AML-193 (cell line): ENCODE data around the gene SPSB4.
A peak's percentile ranks its signal among the peaks of the same experiment; 100 is the strongest.
"Not testable (repeated sequence)": the region's sequence is repeated elsewhere in the genome, so short reads cannot be mapped to it uniquely, and the experiment has no call there.

Experiments used
- DNase-seq, 2 experiments: peaks; one replicate each; lab custom pipeline; 2025; lab: John Stamatoyannopoulos, UW

Gene SPSB4

GRCh38 chr3:141050576-141051442 lies at the start of gene SPSB4:
Gene SPSB4 (plus strand): TSS chr3:141051347. CDS start chr3:141066105, 14,758 bp downstream.
- peak in 1 of 2 experiments; percentile 3 for DNase-seq

- no peak for DNase-seq
Observed at GRCh38 chr3:141006344-141006743, 44.8 kb upstream of the SPSB4 start.

GRCh38 chr3:141009496-141009895 lies 41.7 kb upstream of the SPSB4 start:
- no peak for DNase-seq

GRCh38 chr3:141011232-141011996 lies 39.7 kb upstream of the SPSB4 start:
- peak; percentile 62 to 76 for DNase-seq

DNA sequence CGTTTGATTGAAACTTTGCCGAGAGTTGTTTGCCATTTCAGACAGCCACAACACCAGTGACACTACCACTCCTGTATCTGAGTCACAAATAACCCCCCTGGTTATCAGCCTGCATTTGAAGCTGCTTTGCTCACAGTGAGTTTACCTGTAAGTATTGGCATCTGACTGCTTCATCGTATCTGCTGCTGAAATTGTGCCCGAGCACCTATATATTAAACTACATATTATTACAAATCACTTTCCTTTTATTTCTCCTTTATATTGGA lies 39.2 kb upstream of the SPSB4 start:
- no peak for DNase-seq

GRCh38 chr3:141012571-141012970 lies 38.6 kb upstream of the SPSB4 start:
- no peak for DNase-seq

- no peak for DNase-seq
Observed at GRCh38 chr3:141015481-141015880, 35.7 kb upstream of the SPSB4 start.

GRCh38 chr3:141017366-141018322 lies 33.5 kb upstream of the SPSB4 start:
- not testable (repeated sequence) for DNase-seq

DNA sequence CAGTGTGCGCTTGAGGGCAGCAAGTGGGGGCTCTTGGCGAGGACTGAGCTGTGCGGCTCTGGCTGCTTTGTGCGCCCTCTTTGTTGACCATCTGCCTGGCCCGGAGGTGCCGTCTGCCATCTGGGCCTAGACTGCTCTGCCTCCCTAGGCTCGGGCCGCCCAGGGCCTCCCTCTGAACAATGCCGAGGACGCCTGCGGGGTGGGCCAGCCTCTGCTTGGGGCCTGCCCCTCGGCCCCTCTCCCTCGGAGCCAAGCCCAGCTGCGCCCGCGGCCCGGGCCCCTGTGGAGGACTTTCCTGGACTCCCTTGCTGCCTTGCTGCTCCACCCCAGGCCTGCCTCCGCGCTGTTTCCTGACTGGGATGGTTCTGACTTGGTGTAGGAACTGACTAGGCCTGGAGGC lies 31.9 kb upstream of the SPSB4 start:
- DNase-seq: no peak

- no peak for DNase-seq
Observed at GRCh38 chr3:141020143-141020830, 30.9 kb upstream of the SPSB4 start.

DNA sequence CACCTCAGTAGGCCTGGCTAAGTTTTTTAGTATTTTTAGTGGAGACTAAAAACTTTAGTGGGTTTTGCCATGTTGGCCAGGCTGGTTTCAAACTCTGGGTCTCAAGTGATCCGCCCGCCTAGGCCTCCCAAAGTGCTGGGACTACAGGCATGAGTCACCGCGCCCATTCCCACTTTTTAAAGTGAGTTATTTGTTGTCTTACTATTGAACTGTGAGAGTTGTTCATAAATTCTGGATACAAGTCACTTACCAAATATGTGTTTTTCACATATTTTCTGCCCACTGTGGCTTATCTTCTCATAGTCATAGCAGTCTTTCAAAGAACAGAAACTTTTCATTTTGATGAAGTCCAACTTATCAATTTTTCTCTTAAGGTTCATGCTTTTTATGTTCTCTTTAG lies 29.9 kb upstream of the SPSB4 start:
- no peak for DNase-seq

GRCh38 chr3:141030296-141030695 lies 20.9 kb upstream of the SPSB4 start:
- DNase-seq: no peak

DNA sequence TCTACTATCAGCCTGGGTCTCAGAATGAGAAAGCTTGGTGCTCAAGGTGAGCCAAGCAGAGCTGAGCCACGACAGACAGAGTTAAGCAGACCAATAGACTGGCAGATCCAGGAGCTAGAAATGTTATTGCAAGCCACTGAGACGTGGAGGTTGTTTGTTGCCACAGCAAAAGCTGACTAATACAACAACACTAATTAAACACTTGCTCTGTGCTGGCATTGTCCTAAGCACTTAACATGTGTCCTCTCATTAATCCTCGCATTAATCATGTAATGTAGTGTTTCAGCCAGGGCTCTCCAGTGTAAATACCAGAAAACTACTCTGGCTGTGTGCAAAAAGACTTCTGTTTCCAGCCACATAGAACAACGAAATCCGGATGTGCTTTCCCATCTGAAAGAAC lies 11.6 kb upstream of the SPSB4 start:
- no peak for DNase-seq

GRCh38 chr3:141044695-141045641 lies 6.2 kb upstream of the SPSB4 start:
- no peak for DNase-seq

GRCh38 chr3:141045849-141046248 lies 5.3 kb upstream of the SPSB4 start:
- no peak for DNase-seq

- no peak for DNase-seq
Observed at GRCh38 chr3:141047168-141047567, 4.0 kb upstream of the SPSB4 start.

DNA sequence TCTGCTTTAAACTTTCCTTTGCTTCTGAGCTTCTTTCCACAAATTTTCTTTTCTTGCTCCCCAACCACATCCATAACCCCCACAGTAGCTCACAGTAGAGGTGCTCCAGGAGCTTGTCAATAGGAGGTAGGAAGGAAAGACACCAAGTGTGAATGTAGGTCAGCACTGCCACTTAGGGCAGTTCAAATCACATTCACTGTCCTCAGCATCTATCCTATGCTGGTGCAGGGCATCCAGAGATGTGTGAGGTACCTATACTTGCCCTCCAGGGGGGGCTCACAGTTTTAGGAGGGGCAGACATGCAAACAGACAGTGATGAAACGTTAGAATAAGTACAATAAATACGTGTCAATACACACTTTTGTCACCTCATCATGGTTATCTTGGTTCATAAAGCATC lies 1.5 kb upstream of the SPSB4 start:
- no peak for DNase-seq

DNA sequence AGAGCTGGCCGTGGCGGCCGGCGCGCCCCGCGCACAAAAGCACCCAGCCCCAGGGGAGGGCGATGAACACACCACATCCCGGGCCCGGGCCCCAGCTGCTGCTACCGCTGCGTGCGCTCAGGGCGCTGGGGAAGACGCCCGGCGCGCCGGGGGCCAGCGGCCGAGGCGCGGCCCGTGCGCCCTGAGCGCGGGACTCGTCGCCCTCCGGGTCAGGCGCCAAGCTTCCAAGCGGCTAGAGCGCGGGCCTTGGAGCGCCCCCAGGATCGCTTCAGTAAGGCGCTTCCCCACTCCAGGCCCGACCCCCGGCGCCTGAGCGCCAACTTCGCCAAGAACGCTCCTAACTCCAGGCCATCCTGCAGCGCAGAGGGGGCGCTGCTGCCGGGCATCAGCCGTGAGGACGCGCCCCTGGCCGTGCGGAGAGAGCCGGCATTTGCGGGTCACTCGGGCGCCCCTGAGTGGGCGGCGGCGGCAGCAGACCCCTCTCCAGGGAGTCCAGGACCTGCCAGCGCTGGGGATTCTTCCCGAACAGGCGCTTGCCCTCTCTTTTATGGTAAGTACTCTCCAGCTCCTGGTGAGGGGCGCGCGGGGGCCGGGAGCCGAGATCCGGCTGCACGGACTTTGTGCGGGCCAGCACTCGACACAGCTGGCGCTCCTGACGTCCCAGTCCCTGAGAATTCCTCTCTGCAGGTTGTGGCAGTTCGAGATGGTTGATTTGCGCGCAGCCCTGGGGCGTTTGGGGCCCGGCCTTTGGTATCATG lies 475 bp downstream of the SPSB4 start:
- no peak for DNase-seq

DNA sequence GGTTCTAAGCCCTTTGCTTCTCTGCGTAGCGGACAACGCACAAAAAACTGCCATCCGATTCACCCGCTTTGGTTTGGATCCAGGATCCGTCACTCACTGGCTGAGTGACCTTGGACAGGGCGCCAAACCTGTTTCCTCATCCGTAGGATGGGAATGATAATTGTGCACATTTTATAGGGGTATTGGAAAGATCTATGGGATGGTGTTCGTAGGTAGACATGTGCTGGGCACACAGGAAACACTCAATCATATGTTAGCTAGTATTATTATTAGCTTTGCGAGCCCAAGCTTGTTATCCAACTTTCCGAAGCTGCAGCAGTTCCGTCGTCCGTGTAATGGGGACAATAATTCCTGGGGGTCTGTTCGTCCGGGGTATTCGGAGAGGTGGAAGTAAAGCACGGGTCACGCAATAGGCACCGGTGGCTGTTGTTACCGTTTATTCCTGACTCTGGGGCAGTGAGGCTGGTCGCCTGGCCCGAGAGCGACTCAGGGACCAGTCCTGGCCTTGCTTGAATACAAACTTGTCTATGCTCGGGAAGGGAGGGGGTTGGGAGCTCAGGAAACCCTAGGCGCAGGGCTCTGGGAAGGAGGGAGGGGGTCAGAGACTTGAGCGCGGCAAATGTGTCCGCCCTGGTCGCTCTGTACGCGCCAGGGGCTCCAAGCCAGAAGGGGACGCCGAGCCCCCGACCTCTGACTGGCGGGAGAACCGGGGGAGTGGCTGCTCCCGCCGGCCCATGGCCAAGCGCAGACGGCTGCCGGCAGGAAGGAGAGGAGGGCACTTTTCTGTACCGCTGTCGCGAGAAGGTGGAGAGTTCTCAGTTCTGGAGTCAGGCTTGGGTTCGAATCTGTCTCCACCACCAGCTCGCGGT lies 1.3 kb downstream of the SPSB4 start:
- DNase-seq: no peak
